ENCODE measurements around the gene GABBR2.
"Not testable (repeated sequence)": the region's sequence is repeated elsewhere in the genome, so short reads cannot be mapped to it uniquely, and the experiment has no call there.

GABBR2 gene

GRCh38 chr9:98684816-98685215 lies 23.9 kb downstream of the GABBR2 start:
- not testable (repeated sequence) for DNase-seq (ENCODE audit: low spot score)

GRCh38 chr9:98678244-98678842 lies 30.4 kb downstream of the GABBR2 start:
- DNase-seq (ENCODE audit: low spot score) = no peak

DNA sequence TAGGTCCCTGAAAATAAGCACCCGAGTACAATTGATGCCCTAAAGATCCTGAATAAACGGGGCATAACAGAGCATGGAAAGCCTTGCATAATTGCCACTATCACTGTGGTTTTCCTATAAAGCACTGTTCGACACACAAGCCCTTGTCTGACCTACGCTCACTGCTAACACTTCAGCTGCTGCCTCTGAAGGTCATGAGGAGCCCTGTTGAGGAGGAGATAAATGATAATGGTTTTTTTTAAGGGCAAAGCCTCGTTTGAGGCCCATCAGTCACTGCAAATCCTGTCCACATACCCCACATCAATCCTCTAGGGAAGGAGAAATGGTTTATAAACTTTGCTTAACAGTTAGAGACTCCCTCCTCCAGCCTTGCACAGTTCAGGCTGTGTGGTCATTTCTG lies 35.1 kb downstream of the GABBR2 start:
- DNase-seq (ENCODE audit: low spot score) = no peak

DNA sequence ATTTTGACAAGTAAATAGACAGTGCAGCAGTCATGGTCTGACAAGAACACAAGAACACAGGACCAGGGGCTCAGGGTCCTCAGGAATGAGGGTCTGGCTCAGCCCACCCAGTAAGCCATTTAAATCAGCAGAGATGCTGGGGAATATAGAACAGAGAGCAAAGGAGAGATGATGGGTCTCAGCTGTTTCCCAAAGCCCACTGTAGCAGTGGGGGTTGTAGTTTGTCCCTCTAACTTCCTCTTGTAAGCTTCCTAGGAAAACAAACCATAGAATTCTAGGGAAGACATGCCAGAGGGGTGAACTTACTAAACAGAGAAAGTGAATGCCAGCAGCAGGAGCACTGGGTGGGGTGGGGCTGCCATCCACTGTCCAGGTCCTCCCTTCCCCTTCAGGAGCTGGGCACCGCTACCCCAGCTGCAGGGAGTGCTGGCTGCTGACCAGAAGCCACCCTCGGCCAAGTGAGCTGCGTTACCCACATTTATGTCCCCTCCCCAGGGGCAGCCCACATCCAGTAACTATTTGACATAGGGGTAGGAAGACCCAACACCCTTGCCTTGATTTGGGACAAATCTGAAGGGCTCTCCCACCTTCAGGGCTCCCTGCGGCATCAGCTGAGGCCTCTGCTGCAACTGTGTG lies 41.6 kb downstream of the GABBR2 start:
- no peak for DNase-seq (ENCODE audit: low spot score)

GRCh38 chr9:98665501-98665900 lies 43.2 kb downstream of the GABBR2 start:
- no peak for DNase-seq (ENCODE audit: low spot score)

DNA sequence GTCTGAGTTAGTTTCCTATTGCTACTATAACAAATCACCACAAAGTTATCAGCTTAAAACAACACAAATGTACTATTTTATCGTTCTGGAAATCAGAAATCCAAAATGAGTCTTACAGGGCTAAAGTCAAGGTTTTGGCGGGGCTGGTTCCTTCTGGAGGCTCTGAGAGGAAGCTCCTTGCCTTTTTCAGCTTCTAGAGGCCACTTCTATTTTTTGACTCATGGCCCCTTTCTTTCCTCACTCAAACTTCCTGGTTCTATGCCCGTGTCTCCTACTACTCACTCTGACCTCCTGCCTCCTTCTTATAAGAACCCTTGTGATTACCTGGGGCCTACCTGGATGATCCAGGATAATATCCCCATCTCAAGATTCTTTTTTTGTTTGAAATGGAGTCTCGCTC lies 48.2 kb downstream of the GABBR2 start:
- no peak for DNase-seq (ENCODE audit: low spot score)

DNA sequence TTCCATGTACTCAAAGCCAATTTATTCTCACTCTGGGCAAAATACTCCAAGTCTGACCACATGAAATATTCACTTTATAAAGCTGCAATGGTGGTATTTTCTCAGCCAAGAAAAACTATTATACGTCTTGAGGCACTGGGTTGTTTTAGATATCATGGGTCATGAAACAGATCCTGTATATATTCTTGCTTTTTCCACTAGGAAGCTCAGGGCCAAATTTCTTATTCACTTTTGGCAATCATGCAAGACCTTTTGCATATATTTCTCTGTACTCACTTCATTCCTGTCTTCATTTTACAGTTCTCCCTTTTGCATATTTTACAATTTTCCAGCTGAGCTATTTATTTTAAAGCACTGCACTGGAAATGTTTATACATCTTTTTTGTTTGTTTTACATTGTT lies 49.8 kb downstream of the GABBR2 start:
- no peak for DNase-seq (ENCODE audit: low spot score)

DNA sequence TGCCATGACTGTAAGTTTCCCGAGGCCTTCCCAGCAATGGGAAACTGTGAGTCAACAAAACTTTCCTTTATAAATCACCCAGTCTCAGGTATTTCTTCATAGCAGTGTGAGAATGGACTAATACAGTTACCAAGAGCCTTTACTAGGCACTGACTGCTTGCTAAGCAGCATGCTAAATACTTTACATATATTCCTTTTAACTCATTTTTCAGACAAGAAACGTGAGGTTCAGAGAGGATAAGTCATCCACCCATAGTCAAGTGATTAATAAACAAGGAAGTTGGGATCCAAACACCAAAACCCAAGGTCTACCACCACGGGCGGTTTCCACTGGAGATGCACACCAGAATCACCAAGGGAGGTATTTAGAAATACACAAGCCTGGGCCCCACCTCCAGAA lies 50.8 kb downstream of the GABBR2 start:
- DNase-seq (ENCODE audit: low spot score) = no peak

DNA sequence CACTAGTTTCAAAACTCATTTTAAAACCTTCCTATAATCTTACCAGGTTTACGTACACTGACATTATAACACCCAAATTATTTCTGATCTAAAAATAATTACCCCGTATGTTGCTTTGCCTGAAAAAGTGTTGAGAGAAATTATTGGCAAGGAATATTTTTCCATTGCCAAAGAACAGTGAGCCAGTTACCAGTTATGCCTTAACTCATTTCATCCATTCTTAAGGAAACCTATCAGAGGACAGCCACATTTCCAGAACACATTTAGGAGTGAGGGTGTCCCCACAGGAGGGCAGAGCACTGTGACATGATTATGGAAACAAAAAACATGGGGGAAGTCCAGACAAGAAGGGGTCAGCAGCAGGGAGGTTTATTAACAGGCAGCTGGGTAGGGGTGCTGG lies 52.2 kb downstream of the GABBR2 start:
- no peak for DNase-seq (ENCODE audit: low spot score)

DNA sequence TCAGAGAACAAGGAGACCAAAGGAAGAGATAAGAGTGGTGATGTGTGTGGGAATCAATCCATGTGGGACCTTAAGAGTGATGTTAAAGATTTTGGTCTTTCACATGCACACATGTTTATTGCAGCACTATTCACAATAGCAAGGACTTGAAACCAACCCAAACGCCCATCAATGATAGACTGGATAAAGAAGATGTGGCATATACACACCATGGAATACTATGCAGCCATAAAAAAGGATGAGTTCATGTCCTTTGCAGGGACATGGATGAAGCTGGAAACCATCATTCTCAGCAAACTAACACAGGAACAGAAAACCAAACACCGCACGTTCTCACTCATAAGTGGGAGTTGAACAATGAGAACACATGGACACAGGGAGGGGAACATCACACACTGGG lies 53.3 kb downstream of the GABBR2 start:
- not testable (repeated sequence) for DNase-seq (ENCODE audit: low spot score)

GRCh38 chr9:98654247-98654646 lies 54.5 kb downstream of the GABBR2 start:
- no peak for DNase-seq (ENCODE audit: low spot score)

- no peak for DNase-seq (ENCODE audit: low spot score)
Observed at GRCh38 chr9:98652741-98653140, 56.0 kb downstream of the GABBR2 start.

GRCh38 chr9:98652302-98652701 lies 56.4 kb downstream of the GABBR2 start:
- DNase-seq (ENCODE audit: low spot score) = no peak

GRCh38 chr9:98647236-98647635 lies 61.5 kb downstream of the GABBR2 start:
- no peak for DNase-seq (ENCODE audit: low spot score)

DNA sequence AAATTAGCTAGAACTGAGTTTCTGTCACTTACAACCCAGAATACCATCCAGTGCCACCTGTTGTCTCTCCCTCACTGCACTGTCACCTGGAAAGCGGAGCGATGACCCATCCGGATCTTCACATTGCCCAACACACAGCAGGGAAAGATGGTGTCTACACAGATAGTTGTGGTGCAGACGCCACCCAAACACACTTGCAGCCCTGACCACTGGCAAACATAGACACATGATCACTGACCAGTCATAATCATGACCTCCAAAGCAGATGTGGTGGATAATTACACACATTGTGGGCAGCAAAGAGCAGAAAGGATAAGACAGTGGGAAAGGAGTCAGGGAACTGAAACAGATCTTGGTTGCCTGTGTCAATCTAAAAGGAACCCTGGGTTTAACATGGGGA lies 64.7 kb downstream of the GABBR2 start:
- DNase-seq (ENCODE audit: low spot score) = no peak

GRCh38 chr9:98642661-98643312 lies 65.9 kb downstream of the GABBR2 start:
- no peak for DNase-seq (ENCODE audit: low spot score)

DNA sequence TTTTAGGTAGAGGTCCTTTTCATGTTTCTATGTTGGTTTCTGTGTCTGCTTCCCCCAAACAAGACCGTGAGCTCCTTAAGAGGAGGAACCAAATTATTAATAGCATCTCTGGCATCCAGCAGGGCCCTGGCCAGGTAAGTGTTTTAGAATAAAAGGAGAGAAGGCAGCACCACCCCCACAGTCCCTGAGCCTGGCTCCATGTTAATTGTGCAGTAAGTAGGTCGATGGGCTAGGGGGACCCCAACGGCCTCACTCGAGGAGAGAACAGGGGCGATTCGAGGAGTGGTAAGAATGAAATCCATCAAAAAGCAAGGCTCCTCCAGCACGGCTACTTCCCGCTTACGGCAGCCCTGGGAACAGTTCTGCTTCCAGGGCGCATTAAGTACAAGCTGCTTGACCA lies 67.0 kb downstream of the GABBR2 start:
- no peak for DNase-seq (ENCODE audit: low spot score)

DNA sequence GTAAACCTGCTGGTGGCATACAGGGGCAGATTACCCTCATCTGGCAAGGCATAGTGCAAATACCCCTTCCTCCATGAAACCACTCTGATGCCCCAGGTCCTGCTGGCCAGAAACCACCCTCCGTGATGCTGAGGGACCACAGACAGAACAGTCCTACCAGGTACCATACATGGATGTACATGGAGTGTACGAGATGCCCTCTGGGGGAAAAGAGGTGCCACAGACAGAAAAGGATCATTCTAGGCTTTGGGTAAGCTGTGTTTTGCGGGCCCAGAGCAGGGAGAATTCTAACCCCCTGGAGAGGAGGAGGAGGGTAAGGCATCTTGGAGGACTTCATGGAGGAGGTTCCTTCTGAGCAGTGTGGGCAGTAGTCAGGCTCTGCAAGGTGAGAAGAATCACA lies 68.3 kb downstream of the GABBR2 start:
- DNase-seq (ENCODE audit: low spot score) = no peak

- DNase-seq (ENCODE audit: low spot score) = no peak
Observed at GRCh38 chr9:98639133-98639532, 69.6 kb downstream of the GABBR2 start.

DNA sequence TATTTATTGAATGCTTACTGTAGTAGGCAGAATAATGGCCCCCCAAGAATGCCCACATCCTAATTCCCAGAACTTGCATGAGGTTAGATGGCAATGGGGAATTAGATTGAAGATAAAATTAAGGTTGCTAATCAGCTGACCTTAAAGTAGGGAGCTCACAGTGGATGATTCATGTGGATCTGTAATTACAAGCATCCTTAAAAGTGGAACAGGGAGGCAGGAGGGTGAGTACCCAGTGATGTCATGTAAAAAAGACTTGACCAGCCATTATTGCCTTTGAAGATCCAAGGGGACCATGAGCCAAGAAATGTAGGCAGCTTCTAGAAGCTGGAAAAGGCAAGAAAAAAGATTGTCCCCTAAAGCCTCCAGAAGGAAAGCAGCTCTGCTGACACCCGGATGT lies 71.4 kb downstream of the GABBR2 start:
- DNase-seq (ENCODE audit: low spot score) = no peak

- no peak for DNase-seq (ENCODE audit: low spot score)
Observed at GRCh38 chr9:98635374-98635773, 73.4 kb downstream of the GABBR2 start.

DNA sequence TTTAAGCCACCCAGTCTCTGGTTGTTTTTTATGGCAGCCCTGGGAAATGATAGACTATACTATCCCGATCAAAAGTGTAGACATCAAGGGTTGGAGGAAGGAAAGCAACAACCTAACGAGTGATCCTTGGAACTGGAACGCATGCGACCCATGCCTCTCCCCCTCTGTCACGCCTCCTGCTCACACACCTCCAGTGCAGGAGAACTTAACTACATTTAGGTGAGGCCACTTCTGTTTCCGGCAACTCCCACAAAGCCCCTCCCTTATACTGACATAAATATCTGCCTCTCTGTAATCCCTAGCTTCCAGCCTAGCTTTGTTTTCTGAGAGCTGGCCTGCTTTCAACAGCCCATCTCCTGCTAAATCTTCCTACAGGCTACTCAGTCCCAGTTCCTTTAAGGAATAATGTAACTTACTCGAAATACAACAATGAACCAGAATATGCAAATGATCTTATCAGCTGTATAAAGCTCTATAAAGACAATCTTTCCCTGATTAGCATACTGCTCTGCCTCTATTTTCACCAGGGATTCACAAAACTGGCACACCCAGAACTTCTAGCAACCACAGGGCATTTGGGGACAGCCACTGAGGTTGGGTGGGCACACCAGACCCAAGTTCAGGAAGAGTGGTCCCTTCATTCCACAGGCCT lies 73.9 kb downstream of the GABBR2 start:
- no peak for DNase-seq (ENCODE audit: low spot score)

DNA sequence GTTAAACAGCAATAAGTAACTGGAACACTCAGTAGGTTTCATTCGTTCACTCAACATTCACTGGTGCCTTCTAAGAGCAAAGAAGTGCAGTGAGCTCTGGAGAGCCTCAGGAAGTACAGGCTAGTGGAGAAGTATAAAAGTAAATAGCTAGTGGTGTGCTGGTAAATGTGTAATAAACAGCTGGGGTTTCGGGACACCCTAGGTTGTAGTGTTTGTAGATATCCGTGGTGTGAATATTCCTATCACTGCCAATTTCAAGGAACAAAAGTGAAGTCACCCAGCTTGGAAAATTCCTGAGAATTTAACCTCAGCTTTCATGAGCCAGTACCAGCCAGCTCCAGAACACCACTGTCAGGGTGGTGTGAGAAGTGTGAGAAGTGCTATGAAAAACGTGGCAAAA lies 75.9 kb downstream of the GABBR2 start:
- DNase-seq (ENCODE audit: low spot score) = no peak

Data from hepatic stellate cell (primary cell).